ENCODE results near the gene UQCC5.

DNA sequence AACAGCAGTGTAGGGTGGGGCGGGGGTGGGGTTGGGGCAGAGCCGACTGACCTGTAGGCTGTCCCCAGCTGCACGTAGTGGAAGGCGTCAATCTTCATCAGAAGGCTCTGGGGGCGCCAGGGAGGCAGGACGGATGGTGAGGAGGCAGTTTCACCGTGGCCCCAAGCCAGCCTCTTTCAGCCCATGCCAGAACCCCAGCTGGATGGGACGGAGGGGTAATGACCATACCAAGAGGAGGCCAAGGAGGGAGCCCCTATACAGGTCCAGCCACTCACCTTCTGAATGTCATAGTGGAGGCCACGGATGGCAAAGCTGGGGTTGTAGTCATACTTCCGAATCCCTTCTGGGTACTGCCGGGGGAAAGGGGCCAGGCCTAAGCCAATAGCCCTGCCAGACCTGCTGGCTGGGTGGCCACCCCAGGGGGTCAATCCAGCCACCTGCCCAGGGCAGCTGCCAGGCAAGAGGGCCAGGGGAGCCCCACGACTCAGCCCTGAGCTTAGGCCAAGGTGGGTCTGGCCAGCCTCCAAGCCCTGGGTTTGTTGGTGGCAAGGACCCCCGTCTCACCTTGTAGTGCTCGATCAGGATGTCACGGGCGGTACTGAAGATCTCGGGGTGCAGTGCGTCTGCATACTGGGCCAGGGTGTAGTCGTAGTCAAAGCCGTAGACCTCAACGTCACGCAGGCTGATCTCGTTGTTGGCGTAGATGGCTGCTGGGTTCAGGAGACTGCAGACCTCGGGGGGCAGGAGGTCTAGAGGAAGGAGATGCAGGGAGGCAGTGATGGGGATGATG lies 7.6 kb upstream of the UQCC5 start:
- TF ChIP-seq, protein P1, sequence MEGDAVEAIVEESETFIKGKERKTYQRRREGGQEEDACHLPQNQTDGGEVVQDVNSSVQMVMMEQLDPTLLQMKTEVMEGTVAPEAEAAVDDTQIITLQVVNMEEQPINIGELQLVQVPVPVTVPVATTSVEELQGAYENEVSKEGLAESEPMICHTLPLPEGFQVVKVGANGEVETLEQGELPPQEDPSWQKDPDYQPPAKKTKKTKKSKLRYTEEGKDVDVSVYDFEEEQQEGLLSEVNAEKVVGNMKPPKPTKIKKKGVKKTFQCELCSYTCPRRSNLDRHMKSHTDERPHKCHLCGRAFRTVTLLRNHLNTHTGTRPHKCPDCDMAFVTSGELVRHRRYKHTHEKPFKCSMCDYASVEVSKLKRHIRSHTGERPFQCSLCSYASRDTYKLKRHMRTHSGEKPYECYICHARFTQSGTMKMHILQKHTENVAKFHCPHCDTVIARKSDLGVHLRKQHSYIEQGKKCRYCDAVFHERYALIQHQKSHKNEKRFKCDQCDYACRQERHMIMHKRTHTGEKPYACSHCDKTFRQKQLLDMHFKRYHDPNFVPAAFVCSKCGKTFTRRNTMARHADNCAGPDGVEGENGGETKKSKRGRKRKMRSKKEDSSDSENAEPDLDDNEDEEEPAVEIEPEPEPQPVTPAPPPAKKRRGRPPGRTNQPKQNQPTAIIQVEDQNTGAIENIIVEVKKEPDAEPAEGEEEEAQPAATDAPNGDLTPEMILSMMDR (IDR thresholded peaks at IDR 0.05): no peak
- no peak for TF ChIP-seq POLR2A (IDR thresholded peaks at IDR 0.05)
- TF ChIP-seq POLR2AphosphoS5 (IDR thresholded peaks at IDR 0.05): no peak

Data from upper lobe of left lung (tissue), 4 donors.